GM19463 (cell line): ENCODE data around the gene PCCA.
"Not testable (repeated sequence)": the region's sequence is repeated elsewhere in the genome, so short reads cannot be mapped to it uniquely, and the experiment has no call there.

Source experiments
- ATAC-seq: cut with Tn5 transposase; IDR thresholded peaks from one replicate; pipeline ENCODE4 v1.9.1; 2021; ENCODE audit warnings: mild to moderate bottlenecking, moderate library complexity; ENCODE audit not compliant: unreplicated experiment

PCCA gene

GRCh38 chr13:100350601-100351000, 261.7 kb downstream of the PCCA start:
- no peak for ATAC-seq

GRCh38 chr13:100356426-100356825, 267.5 kb downstream of the PCCA start:
- no peak for ATAC-seq

GRCh38 chr13:100356889-100357288, 268.0 kb downstream of the PCCA start:
- no peak for ATAC-seq

DNA sequence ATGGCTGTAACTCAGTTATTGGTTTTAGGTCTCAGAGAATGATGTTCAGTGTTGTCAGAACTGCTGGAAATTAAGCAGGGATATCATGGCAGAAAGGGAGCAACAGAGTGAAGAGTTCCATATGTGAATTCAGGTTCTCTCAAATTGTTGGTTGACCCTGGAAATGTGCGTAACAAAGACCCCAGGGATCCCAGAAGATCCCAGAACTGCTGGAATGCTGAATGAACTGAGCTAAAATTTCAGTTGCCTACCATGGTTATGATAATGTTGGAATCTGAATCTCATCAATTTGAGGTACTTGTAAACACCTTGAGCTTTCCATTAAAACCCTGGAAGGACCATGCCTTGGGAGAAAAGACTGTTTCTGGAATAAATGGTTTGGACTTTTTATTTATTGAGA, 268.9 kb downstream of the PCCA start:
- ATAC-seq = no peak

DNA sequence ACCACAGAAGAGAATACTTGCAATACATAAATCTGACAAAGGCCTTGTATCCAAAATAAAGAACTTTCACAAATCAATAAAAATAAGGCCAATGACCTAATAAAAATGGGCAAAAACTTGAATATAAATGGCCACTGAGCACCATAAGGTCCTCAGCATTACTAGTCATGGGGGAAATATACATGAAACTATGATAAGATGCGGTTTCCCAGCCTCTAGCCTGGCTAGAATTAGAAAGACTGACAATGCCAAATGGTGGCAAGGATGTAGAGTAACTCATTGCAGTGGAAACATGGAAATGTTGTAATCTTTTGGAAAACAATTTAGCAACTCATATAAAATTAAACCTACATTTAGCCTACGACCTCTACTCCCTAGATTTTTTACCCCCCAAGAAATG, 272.6 kb downstream of the PCCA start:
- no peak for ATAC-seq

- ATAC-seq = no peak
Observed at GRCh38 chr13:100362371-100362770, 273.5 kb downstream of the PCCA start.

- no peak for ATAC-seq
Observed at GRCh38 chr13:100362781-100363180, 273.9 kb downstream of the PCCA start.

DNA sequence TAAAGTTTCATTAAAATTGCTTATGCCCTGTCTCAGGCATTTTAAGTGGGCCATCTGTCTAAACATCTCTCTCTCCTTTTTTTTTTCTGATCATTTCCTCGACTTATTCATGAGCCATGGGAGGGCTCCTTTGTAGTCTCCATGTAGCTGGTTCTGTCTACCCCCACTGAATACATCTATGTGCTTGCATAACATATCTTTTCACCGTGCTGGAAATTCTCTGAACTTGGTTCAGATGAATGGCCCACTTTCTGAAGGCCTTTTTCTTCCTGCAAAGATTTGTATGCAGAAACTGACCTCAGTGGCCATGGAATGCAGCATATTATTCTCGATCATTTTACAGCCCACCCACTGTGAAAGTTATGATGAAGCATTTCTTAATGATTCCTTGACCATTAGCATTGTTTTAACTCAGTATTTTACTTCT, 274.4 kb downstream of the PCCA start:
- no peak for ATAC-seq

- ATAC-seq = no peak
Observed at GRCh38 chr13:100363874-100364273, 275.0 kb downstream of the PCCA start.

GRCh38 chr13:100364591-100364990, 275.7 kb downstream of the PCCA start:
- no peak for ATAC-seq

- no peak for ATAC-seq
Observed at GRCh38 chr13:100365680-100366079, 276.8 kb downstream of the PCCA start.

DNA sequence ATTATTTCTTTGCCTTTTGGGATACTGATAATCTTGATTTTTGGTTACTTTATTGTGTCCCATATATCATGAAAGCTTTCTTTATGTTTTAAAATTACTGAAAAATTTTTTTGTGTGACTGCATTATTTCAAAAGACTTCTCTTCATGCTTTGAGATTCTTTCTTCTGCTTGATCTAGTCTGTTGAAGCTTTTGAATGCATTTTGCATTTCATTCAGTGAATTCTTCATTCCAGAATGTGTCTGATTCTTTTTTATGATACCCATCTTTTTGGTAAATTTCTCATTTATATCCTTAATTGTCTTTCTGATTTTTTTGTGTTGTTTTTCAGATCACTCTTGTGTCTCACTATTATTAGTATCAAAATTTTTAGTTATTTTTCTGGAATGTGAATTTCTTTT, 289.6 kb downstream of the PCCA start:
- ATAC-seq = no peak

GRCh38 chr13:100381595-100382224, 292.8 kb downstream of the PCCA start:
- no peak for ATAC-seq

DNA sequence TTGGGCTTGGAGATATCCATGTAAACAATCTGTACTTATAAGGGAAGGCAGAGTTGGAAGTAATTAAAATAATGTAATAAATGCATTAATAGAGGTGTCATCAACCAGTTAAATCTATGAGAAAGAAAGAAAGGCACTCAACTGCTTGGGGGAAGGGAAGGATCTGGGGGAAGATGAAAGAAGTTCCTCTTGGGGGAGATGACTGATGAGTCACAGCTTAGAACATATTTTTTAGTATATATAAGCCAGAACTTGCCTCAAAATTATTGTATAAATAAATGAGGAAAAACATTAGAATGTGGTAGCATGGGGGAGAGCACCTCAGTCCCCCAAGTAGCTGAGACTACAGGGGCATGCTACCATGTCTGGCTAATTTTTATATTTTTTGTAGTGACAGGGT, 293.9 kb downstream of the PCCA start:
- ATAC-seq = no peak

GRCh38 chr13:100387416-100387815, 298.5 kb downstream of the PCCA start:
- no peak for ATAC-seq

DNA sequence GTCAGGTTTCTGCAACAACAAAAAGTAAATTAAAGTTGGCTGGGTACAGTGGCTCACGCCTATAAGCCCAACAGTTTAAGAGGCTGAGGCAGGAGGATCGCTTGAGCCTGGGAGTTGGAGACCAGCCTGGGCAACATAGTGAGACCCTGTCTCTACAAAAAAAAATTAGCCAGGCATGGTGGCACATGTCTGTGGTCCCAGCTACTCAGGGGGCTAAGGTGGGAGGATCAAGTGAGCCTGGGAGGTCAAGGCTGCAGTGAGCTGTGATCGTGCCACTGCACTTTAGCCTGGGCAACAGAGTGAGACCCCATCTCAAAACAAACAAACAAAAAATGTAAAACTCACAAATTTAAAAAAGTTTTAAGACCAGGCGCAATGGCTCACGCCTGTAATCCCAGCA, 299.3 kb downstream of the PCCA start:
- not testable (repeated sequence) for ATAC-seq

GRCh38 chr13:100388923-100389322, 300.0 kb downstream of the PCCA start:
- ATAC-seq = no peak

DNA sequence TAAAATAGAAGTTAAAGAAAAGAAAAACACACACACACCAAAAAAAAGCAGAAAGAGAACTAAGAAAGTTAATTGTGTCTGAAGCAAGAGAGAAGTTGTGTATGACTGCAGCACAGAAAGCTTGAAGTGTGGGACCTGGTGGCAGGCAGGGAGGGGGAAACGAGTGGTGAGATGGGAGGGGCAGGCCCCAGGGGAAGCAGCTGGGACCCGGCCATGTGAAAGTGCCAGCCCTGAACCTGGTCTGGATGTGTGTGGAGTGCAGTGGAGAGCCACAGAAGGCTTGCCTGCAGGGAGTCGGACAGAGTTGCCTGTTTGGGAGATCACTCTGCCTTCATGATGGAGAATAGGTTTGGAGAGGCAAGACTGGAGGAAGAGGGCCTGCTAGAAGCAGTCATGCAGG, 300.7 kb downstream of the PCCA start:
- ATAC-seq = no peak

GRCh38 chr13:100392709-100393630, 304.1 kb downstream of the PCCA start:
- ATAC-seq = peak; percentile 51

- ATAC-seq = peak; percentile 88
Observed at GRCh38 chr13:100394005-100394695, 305.3 kb downstream of the PCCA start.

GRCh38 chr13:100395698-100396373, 306.9 kb downstream of the PCCA start:
- ATAC-seq = no peak
